Upper lobe of left lung (tissue), 6 donors: Measurements from ENCODE around the gene MRC2. TPM values are rescaled to one million over a fixed set of nuclear protein-coding genes. Genes with fewer than 3 reads are reported as not detected.

Experiments used
- ATAC-seq, 2 donors: fragments of 200-7000 bp; cut with Tn5 transposase; one replicate each; pipeline ENCODE4 v1.9.1; 2022; ENCODE audit warnings: mild to moderate bottlenecking in 2 of 2, moderate library complexity in 2 of 2; ENCODE audit not compliant: low FRiP score in 2 of 2
- DNase-seq, 2 donors: peaks; one replicate each; pipeline ENCODE4 v3.0.0-alpha.2; 2019 to 2020
- H3K27ac ChIP-seq, 4 donors: fragments of 200-600 bp; sonication (generic); one replicate each; pipeline ENCODE4 v1.5.1; 2016 to 2019
- H3K27me3 ChIP-seq, 4 donors: fragments of 200-600 bp; sonication (generic); one replicate each; pipeline ENCODE4 v1.5.1; 2017 to 2019
- H3K36me3 ChIP-seq, 4 donors: fragments of 200-600 bp; sonication (generic); one replicate each; pipeline ENCODE4 v1.5.1; 2016 to 2019
- H3K4me1 ChIP-seq, 4 donors: fragments of 200-600 bp; sonication (generic); one replicate each; pipeline ENCODE4 v1.5.1; 2018 to 2019
- H3K4me3 ChIP-seq, 4 donors: fragments of 200-600 bp; sonication (generic); one replicate each; pipeline ENCODE4 v1.5.1; 2017 to 2019; ENCODE audit warnings: mild to moderate bottlenecking in 2 of 4, moderate library complexity in 1 of 4
- H3K9me3 ChIP-seq, 4 donors: fragments of 200-600 bp; sonication (generic); one replicate each; pipeline ENCODE4 v1.5.1; 2018 to 2019
- CTCF ChIP-seq, 6 experiments: fragments of 450-650 bp in 4 of 6; fragments of 200-600 bp in 2 of 6; sonication (generic) in 2 of 6; IDR thresholded peaks; one replicate each; pipeline ENCODE4 v1.5.1; 2016 to 2019; ENCODE audit warnings: antibody characterized with exemption in 6 of 6
- EP300 ChIP-seq, 4 donors: sonication (generic); formaldehyde crosslinking; IDR thresholded peaks; one replicate each; pipeline ENCODE4 v1.5.1; 2017; ENCODE audit warnings: antibody characterized with exemption in 4 of 4, control low read depth in 2 of 4
- POLR2A ChIP-seq, 4 donors: fragments of 450-650 bp; IDR thresholded peaks; one replicate each; pipeline ENCODE4 v1.5.1; 2016 to 2017; ENCODE audit warnings: antibody characterized with exemption in 4 of 4, mild to moderate bottlenecking in 2 of 4
- POLR2AphosphoS5 ChIP-seq, 2 donors: sonication (generic); formaldehyde crosslinking; IDR thresholded peaks; one replicate each; pipeline ENCODE4 v1.5.1; 2017; ENCODE audit warnings: antibody characterized with exemption in 2 of 2
- WGBS, 2 donors: methylation state at CpG; one replicate each; pipeline ENCODE4 v1.1.5; 2017 to 2018; 5-methylcytosine and 5-hydroxymethylcytosine counted together
- total RNA-seq, 6 donors: library from RNA; depleted of rRNA in 4 of 6; stranded (reverse); fragments of >200 nt in 4 of 6; gene quantifications; one replicate each; pipeline versions ENCODE4 v1.1.0 to v1.2.1, GENCODE V29; 2016 to 2021
- donor health status: DM: no; HTN: no; CAD: no; lungs with moderate emphysema.
- donor health status: DM: no; HTN: yes; CAD: no; lungs with severe emphysema.

Gene MRC2
- total RNA-seq, 6 donors from 2014 or later: 32.1 to 185 (median 116) TPM

- TF ChIP-seq POLR2A (IDR thresholded peaks at IDR 0.05): no peak
- TF ChIP-seq EP300 (IDR thresholded peaks at IDR 0.05): no peak
- TF ChIP-seq POLR2AphosphoS5 (IDR thresholded peaks at IDR 0.05): no peak
- TF ChIP-seq CTCF (IDR thresholded peaks at IDR 0.05): no peak
- H3K4me3 ChIP-seq: no peak overlapping the region
- H3K9me3 ChIP-seq: no peaks in the 10 kb centered on the region
- H3K27ac ChIP-seq: no peak overlapping the region
- H3K27me3 ChIP-seq: no peaks in the 10 kb centered on the region
- WGBS, 2 donors: 91 to 93% methylated on average over 4 of the region's 4 CpGs
- peaks cover 0 to 8% (median 4%) of the 10 kb centered on the region in 4 donors for H3K4me1 ChIP-seq
- no peak for ATAC-seq
- DNase-seq: no peak
- H3K36me3 ChIP-seq: peaks cover 9 to 55% (median 28%) of the 10 kb centered on the region in 4 donors
Observed at GRCh38 chr17:62615503-62615902, 12.0 kb upstream of the MRC2 start.

- peaks cover 9 to 39% (median 23%) of the 10 kb centered on the region in 4 donors for H3K36me3 ChIP-seq
- TF ChIP-seq EP300 (IDR thresholded peaks at IDR 0.05) (no peak), CTCF (IDR thresholded peaks at IDR 0.05) (no peak), POLR2AphosphoS5 (IDR thresholded peaks at IDR 0.05) (no peak), POLR2A (IDR thresholded peaks at IDR 0.05) (no peak)
- no peak overlapping the region for H3K4me3 ChIP-seq
- no peak overlapping the region for H3K27ac ChIP-seq
- peaks cover 0 to 8% (median 4%) of the 10 kb centered on the region in 4 donors for H3K4me1 ChIP-seq
- no peaks in the 10 kb centered on the region for H3K9me3 ChIP-seq
- ATAC-seq (no peak), DNase-seq (no peak)
- 80% methylated on average over 8 of the region's 8 CpGs for WGBS, 2 donors
- no peaks in the 10 kb centered on the region for H3K27me3 ChIP-seq
Observed at GRCh38 chr17:62616993-62617893, 10.2 kb upstream of the MRC2 start.

GRCh38 chr17:62617894-62618472 is 9.5 kb upstream of the MRC2 start:
- Histone ChIP-seq H3K9me3 (no peaks in the 10 kb centered on the region), H3K27ac (no peak overlapping the region), H3K27me3 (no peaks in the 10 kb centered on the region), H3K4me3 (no peak overlapping the region), H3K36me3 (peaks cover 9 to 33% (median 22%) of the 10 kb centered on the region in 4 donors), H3K4me1 (peaks cover 0 to 8% (median 4%) of the 10 kb centered on the region in 4 donors)
- 80 to 82% methylated on average over 5 to 6 of the region's 6 CpGs for WGBS, 2 donors
- peak in 1 of 2 donors; percentile 37 for ATAC-seq
- TF ChIP-seq POLR2AphosphoS5 (IDR thresholded peaks at IDR 0.05): no peak
- TF ChIP-seq EP300 (IDR thresholded peaks at IDR 0.05): no peak
- no peak for TF ChIP-seq CTCF (IDR thresholded peaks at IDR 0.05)
- TF ChIP-seq POLR2A (IDR thresholded peaks at IDR 0.05): no peak
- DNase-seq: no peak

- no peak overlapping the region for H3K27ac ChIP-seq
- no peak overlapping the region for H3K4me3 ChIP-seq
- peaks cover 0 to 8% (median 4%) of the 10 kb centered on the region in 4 donors for H3K4me1 ChIP-seq
- peaks cover 9 to 25% (median 16%) of the 10 kb centered on the region in 4 donors for H3K36me3 ChIP-seq
- DNase-seq (no peak), ATAC-seq (peak in 1 of 2 donors; percentile 64)
- H3K9me3 ChIP-seq: no peaks in the 10 kb centered on the region
- TF ChIP-seq EP300 (IDR thresholded peaks at IDR 0.05): no peak
- TF ChIP-seq POLR2AphosphoS5 (IDR thresholded peaks at IDR 0.05): no peak
- TF ChIP-seq POLR2A (IDR thresholded peaks at IDR 0.05): no peak
- TF ChIP-seq CTCF (IDR thresholded peaks at IDR 0.05): no peak
- WGBS, 2 donors: 88 to 89% methylated on average over 16 to 17 of the region's 17 CpGs
- no peaks in the 10 kb centered on the region for H3K27me3 ChIP-seq
Observed at GRCh38 chr17:62618647-62619416, 8.6 kb upstream of the MRC2 start.
